HG03460 (cell line): Measurements from ENCODE around the gene SULF2.

Source experiments
- ATAC-seq: cut with Tn5 transposase; IDR thresholded peaks from one replicate; pipeline ENCODE4 v1.9.1; 2021; ENCODE audit not compliant: unreplicated experiment

SULF2 gene

DNA sequence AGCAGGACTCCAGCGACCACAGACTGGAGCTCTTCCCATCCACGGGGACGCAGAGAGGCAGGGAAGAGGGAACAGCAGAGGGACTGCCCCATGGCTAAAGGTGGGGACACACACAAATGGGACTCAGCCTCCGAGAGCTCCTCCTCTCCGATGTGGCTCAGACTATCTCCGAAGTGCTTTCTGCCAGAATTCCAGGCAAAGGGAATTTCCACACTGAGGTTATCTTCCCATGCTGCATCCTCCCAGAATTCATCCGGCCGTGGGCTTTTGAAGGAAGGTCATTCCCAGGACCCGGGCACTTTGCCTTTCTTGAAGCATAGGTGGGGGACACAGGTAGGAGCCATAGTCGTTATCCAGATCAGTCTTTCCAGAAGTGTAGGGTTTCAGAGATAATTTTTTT is 67.9 kb downstream of the SULF2 start:
- ATAC-seq, result no peak

GRCh38 chr20:47713878-47714450 is 71.3 kb downstream of the SULF2 start:
- no peak for ATAC-seq

GRCh38 chr20:47713163-47713562 is 72.1 kb downstream of the SULF2 start:
- ATAC-seq, result no peak

- ATAC-seq, result no peak
Observed at GRCh38 chr20:47711046-47711752, 74.1 kb downstream of the SULF2 start.

- ATAC-seq, result no peak
Observed at GRCh38 chr20:47710665-47711045, 74.6 kb downstream of the SULF2 start.

DNA sequence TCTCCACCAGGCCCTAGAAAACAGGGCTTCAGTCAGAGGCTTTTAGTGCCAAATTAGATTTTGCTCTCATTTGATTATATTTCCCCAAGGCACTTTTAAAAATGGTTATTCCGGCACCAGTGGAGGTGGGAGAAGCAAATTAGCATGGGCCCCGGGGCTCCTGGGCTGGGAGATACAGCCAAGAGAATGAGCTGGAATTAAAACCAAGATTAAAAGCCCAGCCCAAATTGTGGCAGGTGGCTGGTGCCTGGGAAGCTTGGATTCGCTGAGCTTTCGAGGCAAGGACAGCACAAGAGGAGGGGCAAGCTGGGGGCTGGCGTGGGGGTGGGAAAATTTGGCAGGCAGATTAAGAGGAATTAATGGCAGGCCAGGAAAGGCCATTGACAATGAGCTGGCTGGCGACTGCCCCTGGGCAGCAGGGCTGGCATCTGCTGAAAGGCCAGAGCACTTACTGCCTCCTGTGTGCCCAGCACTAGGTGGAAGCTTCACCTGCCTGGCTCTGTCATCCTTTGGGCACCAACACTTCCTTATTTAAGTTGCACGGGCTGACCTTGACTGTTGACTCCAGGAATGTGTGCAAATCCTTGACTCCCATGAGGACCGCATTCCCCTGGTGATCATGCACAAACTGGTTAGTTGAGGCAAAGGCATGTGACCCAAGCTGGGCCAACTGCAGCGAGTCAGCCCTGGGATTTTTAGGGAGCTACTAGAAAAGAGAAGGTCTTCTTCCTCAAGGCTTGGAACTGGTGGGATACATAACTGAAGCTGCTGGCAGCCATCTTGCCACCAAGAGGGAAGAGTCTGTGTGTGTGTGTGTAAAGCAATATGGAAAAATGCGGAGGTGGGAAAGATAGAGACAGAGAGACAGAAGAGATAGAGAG is 76.1 kb downstream of the SULF2 start:
- ATAC-seq, result no peak

- no peak for ATAC-seq
Observed at GRCh38 chr20:47708140-47708807, 77.0 kb downstream of the SULF2 start.

GRCh38 chr20:47706345-47706744 is 78.9 kb downstream of the SULF2 start:
- ATAC-seq, result no peak

GRCh38 chr20:47705497-47705856 is 79.8 kb downstream of the SULF2 start:
- no peak for ATAC-seq

DNA sequence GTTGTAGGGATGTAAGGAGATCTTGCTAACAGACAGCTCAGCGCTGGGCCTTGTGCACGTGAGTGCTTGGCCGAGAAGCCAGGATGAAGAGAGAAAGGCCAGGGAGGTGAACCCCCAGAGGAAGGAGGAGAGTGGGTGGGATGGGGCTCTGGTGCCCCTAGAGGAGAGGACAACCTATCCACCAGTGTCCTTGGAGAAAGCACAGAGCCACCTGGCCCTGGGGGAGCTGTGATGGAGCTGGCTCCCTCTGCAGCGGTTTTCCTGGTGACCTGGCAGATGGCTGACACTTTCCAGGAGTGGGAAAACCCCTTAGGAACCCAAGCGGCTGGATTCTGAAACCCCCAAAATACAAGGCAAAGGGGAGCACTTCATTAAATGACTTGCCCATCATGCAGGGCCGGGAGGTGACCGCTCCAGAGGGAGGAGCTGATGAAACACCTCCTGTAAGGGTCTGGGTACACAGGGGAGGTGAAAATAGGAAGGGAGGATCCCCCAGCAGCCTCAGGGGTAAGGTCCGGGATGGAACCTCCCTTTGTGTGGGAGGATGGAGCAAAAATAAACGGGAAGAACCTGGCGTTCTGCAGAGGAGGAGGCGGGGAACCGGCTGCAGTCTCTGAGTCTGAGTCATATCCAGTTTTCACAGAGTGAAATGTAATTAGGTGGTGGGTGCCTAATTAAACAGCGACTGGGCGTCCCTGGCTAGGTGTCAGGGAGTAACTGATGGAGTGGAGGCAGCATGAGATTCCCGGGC is 80.4 kb downstream of the SULF2 start:
- ATAC-seq, result no peak

DNA sequence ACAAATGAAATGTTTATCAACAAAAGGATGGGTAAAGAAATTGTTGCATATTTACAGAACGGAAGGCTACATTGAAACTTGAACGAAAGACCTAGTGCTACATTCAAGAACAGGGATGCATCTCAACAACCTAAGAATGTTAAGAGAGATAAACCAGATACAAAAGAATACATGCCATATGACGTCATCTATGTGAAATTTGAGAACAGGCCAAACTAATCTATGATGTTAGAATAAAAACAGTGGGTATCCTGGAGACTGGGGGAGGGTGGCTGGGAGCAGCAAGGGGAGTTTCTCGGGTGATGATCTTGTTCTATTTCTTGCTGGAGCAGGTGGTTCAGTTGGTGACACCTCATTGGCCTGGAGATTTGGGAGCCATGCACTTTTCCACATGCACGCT is 81.5 kb downstream of the SULF2 start:
- no peak for ATAC-seq

DNA sequence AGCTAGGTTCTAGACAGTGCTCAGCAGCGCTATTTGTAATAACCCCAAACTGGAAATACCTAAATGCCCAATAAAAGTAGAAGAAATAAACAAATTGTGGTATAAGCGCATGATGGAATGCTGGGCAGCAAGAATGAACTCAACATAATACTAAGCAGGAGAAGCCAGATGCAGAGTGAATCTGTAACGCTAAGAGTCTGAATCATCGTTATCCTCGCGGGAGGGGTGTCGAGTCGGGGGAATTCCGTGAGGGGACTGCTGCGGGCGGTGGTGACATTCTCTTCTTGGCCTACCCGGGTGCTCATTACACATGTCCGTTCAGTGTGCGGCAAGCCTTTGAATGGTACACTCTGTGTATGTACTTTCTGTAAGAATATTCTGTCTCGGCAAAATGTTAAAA is 83.7 kb downstream of the SULF2 start:
- no peak for ATAC-seq

GRCh38 chr20:47700327-47700726 is 85.0 kb downstream of the SULF2 start:
- no peak for ATAC-seq

DNA sequence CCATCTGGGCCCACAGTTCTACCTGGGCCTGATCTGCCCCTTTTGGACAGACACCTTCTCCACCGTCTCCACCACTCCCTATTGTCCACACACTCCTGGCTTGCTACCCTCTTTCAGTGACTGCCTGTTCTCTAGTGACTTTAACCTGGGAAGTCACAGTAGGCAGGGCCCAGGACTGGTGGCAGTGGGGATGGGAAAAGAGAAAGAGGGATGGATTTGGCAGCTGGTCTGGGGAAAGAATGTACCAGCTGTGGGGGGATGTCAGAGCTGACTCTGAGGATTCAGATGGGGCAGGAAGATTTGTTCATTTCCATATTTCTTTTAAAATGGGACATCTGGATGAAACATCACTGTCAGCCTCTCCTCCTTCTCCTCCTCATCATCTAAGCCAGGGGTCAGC is 85.5 kb downstream of the SULF2 start:
- ATAC-seq, result no peak

- no peak for ATAC-seq
Observed at GRCh38 chr20:47698142-47698541, 87.1 kb downstream of the SULF2 start.

DNA sequence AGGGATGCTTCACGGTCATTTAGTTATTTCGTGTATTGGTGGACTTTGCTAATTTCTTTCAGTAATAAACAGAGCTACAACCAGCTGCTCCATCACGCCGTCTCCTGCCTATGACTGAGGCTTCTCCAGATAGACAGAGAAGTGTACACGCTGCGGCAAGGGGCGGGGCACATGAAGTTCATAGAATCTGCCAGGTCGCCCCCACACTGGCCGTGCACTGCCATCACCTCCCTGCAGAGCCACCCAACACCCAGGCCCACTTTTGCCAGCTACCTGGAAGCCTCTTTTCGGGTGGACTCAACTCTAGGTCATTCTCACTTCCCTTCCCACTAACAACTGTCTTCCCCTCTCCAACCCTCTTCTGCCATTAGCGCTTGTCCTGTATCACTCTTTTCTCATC is 88.4 kb downstream of the SULF2 start:
- no peak for ATAC-seq

DNA sequence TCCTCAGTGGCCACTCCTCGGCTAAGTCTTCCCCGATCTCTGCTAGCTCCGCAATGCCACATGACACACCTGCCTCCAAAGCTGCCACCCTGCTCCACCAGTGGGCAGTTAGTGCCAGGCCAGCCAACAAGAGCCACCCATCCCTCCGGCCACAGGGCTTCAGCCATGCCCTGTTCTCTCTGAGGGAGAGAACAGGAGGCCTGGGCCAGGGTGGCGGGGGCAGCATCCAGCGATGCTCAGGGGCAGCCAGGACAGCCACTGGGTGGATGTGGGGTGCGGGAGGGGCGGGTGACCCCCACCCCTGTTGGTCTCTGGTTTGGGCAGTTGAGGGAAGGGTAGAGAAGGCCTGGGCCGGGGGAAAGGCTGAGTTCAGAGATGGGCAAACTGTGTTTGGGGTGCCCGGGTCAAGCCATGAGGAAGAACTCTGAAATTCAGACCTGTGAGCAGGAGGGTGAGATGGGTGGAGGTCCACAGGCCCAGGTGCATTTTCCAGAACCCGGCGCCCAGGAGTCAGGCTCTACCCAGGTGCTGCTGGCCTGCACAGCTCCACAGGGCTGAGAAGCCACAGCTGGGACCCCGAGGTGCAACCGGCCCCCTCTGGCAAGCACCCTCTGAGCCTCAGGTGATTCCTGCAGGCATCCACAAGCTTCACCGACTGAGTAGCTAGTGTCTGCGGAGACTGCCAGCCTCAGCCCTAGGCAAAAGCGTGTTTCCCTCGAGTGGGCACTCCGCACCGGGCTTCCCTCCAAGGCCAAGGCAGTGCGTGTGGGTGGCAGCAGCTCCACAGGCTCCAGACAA is 91.1 kb downstream of the SULF2 start:
- no peak for ATAC-seq

DNA sequence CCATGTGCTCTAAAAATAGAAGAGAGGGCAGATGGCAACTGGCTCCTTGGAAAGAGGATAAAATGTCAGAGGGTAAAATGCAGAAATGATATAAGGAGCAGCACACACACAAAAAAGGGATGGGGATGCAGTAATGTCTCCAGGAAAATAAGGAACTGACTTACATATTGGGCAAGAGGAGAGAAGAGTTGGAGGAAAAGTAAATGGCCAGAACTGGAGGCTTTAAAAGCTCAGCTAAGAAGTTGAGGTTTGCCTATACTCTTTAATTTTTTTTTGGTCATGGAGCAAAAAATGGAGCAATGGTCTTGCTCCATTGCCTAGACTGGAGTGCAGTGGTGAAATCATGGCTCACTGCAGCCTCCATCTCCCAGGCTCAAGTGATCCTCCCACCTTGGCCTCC is 93.7 kb downstream of the SULF2 start:
- ATAC-seq, result no peak

GRCh38 chr20:47689731-47690130 is 95.5 kb downstream of the SULF2 start:
- ATAC-seq, result no peak
